ENCODE data around the gene MGME1.

Gene MGME1

DNA sequence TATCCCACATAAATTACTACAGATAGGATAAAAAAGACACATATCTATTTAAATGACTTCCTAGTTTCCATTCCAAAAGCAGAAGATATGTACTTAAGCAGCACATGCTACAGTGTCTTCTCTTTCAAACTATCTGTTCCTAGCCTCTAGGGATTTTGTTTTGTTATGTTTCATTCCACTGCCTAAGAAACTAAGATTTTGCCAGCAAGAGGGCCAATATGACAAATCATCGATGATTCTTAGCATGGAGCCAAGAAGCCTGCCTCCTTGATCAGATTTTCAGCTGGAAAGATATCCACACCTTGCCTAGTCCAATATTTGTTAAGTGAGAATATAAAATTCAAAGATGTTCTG, 7.3 kb upstream of the MGME1 start:
- DNase-seq, result no peak

- no peak for DNase-seq
Observed at GRCh38 chr20:17963114-17963897, 5.5 kb upstream of the MGME1 start.

DNA sequence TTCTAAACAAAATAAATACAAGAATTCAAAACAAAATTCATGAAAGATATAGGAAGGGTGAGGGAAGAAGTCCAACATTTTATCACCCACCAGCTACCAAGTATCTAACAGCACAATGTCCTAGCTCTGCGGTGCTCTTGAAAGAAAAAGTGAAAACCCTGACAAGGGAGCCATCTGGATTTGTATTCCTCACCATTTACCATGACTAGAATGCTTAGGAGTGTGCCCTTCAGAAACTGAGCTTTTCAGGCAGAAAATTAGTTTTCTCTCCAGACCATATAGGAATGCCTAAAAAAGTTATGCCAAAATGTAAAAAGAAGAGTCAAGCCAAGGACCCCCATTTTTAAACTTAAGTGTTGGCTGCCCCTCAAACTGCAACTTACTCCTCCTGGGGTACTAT, 4.7 kb upstream of the MGME1 start:
- no peak for DNase-seq

DNA sequence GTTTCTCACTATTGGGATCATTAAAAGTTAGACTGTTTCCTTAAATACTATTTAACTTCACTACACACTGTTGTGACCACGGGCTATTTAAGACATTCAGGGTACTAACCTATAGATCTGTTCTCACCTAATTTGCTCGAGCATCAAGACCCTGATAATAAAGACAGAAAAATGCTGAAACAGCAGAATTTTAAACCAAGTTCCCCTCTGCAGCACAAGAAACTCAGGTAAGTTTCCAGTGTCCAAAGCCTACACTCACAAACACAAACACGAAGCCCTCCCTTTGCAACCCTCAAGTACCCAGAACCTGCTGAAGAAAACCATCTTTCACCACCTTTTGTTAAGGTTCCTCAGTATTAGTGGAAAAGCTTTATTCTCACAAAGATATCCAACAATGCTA, 4.2 kb upstream of the MGME1 start:
- no peak for DNase-seq

GRCh38 chr20:17965042-17965697, 3.6 kb upstream of the MGME1 start:
- no peak for DNase-seq

GRCh38 chr20:17966432-17967310, 2.1 kb upstream of the MGME1 start:
- DNase-seq, result no peak

GRCh38 chr20:17967521-17968365, 1.1 kb upstream of the MGME1 start:
- no peak for DNase-seq

DNA sequence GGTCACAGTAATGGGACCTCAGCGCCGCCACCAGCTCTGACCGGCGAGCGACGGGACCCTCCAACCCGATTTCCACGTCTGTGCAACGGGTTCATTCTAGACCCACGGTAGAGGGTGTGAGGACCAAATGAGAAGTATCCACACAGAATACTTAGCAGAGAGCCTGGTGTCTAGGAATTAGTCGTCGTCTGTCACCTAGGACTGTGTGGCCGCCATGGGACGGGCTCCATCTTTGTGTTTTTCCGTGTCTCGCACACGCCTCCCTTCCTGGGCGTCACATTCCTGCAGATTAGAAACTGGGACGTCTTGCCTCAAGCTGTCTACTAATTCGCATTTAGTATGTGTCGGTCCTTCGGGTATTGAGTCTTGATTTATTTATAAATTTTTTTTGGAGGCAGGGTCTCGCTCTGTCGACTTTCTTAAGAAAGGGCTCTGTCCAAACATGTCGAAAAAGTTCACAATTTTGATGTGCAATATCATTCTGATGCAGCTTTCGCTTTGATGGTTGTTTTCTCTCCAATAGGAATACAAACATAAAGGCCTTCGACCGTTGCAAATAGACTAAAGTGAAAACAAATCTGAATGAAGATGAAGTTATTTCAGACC, 563 bp downstream of the MGME1 start:
- DNase-seq, result no peak

GRCh38 chr20:17969884-17970409, 1.1 kb downstream of the MGME1 start:
- no peak for DNase-seq

GRCh38 chr20:17971300-17972013, 2.6 kb downstream of the MGME1 start:
- no peak for DNase-seq

DNA sequence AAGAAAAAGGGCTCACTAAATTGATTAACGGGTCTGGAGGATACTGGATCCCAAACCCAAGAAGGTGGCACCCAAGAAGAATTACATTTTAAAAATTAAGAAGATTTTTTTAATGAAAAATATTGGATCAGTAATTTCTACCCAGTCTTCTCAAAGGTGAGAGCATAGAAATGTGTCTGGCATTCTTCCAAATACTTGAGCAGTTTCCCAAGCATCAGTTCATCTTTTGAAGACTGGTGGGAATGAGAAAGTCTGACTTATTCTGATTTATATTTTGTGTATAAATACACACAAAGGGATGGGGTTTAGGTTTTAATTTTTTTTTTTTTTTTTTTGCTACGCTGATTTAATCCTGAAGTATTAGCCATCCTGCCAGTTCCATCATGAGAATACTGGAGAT, 3.3 kb downstream of the MGME1 start:
- peak; percentile 26 for DNase-seq

GRCh38 chr20:17976305-17976704, 7.5 kb downstream of the MGME1 start:
- no peak for DNase-seq

DNA sequence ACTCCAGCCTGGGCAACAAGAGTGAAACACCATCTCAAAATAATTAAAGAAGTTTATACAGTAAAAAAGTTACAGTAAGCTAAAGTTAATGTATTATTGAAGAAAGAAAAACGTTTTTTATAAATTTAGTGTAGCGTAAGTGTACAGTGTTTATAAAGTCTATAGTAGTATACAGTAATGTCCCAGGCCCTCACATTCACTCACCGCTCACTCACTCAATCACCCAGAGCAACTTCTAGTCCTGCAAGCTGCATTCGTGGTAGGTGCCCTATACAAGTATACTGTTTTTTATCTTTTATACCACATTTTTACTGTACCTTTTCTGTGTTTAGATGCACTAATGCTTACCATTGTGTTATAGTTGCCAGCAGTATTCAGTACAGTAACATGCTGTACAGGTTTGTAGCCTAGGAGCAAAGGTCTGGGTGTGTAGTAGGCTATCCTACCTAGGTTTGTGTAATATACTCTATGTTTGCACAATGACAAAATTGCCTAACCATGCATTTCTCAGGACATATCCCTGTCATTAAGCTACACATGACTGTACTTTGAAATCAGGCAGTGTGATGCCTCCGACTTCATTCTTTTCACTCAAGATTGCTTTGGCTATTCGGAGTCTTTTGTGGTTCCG, 16.7 kb downstream of the MGME1 start:
- DNase-seq, result no peak

DNA sequence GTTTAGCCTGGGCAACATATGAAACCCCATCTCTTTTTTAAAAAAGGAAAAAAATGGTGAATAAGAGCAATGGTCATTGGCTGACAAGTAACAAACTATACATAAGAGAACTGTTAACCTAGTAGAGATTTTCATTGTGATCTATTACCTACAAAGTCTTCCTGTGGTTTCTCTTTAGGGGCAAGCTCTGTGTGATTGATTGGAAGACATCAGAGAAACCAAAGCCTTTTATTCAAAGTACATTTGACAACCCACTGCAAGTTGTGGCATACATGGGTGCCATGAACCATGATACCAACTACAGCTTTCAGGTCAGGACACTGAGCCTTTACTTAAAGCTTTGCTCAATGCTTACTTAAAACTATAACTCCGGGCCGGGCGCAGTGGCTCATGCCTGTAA, 19.2 kb downstream of the MGME1 start:
- no peak for DNase-seq

GRCh38 chr20:17990278-17990972, 21.6 kb downstream of the MGME1 start:
- DNase-seq, result no peak

DNA sequence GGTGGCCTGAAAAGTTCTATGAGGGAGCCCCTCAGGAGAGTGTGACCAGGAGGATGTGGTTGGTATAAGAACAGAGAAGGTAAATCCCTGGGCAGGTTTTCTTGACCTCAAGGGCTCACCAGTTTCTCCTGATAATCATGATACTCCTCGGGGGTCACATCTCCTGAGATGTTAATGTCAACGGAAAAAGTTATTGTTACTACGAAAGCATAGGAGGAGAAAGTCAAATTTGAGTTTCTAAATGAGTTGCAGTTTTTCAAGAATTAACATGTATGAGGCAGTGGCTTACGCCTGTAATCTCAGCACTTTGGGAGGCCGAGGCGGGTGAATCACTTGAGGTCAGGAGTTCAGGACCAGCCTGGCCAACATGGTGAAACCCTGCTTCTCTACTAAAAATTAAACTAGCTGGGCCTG, 23.4 kb downstream of the MGME1 start:
- no peak for DNase-seq

- DNase-seq, result peak; percentile 89
Observed at GRCh38 chr20:17992847-17993513, 24.2 kb downstream of the MGME1 start.

GRCh38 chr20:17993546-17993945, 24.7 kb downstream of the MGME1 start:
- no peak for DNase-seq

- peak; percentile 16 for DNase-seq
Observed at GRCh38 chr20:17995967-17996819, 27.4 kb downstream of the MGME1 start.
